ENCODE results near the gene INPP4B. TPM values are rescaled to one million over a fixed set of nuclear protein-coding genes. Genes with fewer than 3 reads are reported as not detected.

INPP4B gene
- total RNA-seq, 2 experiments from 2014 or later: 35.4 to 43.0 TPM

DNA sequence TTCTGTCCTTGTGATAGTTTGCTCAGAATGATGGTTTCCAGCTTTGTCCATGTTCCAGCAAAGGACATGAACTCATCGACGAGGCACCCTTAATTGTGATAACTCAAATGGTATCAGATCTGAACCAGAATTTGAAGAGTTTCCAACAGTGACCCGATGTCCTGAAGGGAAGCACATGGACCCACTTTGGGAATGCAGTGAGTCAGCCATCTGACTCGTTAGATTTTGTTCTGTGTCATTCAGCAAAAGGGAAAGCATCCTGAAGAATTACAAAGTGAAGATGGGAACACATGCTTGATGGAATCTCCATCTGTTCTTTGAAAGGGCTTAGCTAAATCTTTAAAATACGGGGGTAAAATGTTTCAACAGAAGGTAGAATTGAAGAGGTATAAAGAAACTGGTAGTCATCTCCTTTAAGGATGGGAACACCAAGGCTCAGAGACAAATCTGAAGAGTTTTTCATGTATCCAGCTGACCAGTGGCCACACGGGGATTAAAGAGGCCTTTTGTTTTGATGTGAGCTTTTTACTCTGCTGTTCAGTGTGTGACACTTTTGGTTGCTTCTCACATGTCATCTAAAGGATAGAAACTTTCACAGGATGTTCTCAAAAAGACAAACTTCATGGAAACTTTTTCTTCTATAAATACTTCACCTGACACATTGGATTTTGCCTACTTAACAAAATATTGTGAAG, 393.8 kb downstream of the INPP4B start:
- Mint-ChIP-seq H3K4me3 (no peak overlapping the region), H3K27ac (no peak overlapping the region), H3K9me3 (peaks cover 4% of the 10 kb centered on the region), H3K4me1 (no peaks in the 10 kb centered on the region), H3K27me3 (no peaks in the 10 kb centered on the region), H3K36me3 (peaks cover 4% of the 10 kb centered on the region)
- ATAC-seq (ENCODE audit: low read depth) (no peak), DNase-seq (no peak)
- POLR2A ChIA-PET: interaction anchor here (0.6 kb wide), 1 partner anchor 53 kb away, joined by 5 read pairs; no protein-coding TSS in a partner anchor

DNA sequence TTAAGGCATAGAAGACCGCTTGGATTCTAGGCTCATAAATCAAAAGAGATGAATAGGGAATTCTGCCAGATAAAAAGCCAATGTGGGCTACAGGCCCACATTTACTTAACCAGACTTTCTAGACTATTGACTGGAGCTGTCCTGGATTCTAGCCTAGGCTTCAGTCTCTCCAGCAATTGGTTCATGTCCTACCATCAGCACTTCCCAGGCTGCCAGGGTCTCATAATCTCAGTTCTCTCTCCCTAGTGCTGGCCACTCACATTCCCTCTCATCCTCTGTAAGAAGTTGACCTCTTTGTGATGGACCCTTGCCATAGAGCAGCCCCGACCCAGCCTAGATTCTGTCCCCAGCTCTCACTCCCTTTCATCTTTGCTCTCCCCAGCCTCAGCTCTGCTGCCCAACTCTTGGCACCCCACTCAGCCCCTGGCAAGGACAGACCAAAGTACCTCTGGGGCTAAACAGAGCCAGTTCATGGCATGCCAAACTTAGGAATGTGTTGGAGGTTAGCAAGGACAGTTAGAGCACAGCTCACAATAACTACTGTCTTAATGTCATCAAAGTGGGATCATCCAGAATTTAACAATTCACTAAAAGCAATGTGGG, 396.2 kb downstream of the INPP4B start:
- H3K4me1 Mint-ChIP-seq: peaks cover 3% of the 10 kb centered on the region
- no peak overlapping the region for H3K4me3 Mint-ChIP-seq
- no peaks in the 10 kb centered on the region for H3K27me3 Mint-ChIP-seq
- POLR2A ChIA-PET: no interaction called here
- H3K36me3 Mint-ChIP-seq: peaks cover 1% of the 10 kb centered on the region
- DNase-seq (no peak), ATAC-seq (ENCODE audit: low read depth) (no peak)
- no peaks in the 10 kb centered on the region for H3K9me3 Mint-ChIP-seq
- H3K27ac Mint-ChIP-seq: no peak overlapping the region

DNA sequence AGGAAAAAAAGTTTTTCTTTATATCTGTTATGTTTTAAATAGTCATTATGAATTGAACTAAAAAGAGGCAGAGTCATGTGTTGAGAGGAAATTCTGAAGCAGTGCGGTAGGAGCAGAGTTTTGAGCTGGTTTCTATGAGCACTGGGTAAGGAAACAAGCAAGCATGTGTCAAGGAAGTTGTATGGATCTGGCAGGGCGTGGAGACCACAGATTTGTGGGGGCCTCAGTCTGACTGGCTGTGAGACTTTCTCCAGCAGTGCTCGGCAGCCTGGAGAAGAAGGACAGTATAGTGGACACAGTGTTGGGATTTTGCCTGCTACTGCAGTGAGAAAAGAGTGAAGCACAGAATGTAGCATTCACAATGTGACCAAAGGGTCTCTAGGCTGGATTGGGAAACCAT, 399.1 kb downstream of the INPP4B start:
- Mint-ChIP-seq H3K27ac (no peak overlapping the region), H3K9me3 (no peaks in the 10 kb centered on the region), H3K36me3 (peaks cover 3% of the 10 kb centered on the region), H3K4me1 (peaks cover 3% of the 10 kb centered on the region), H3K27me3 (no peaks in the 10 kb centered on the region), H3K4me3 (no peak overlapping the region)
- POLR2A ChIA-PET: no interaction called here
- ATAC-seq (ENCODE audit: low read depth): no peak
- DNase-seq: no peak

DNA sequence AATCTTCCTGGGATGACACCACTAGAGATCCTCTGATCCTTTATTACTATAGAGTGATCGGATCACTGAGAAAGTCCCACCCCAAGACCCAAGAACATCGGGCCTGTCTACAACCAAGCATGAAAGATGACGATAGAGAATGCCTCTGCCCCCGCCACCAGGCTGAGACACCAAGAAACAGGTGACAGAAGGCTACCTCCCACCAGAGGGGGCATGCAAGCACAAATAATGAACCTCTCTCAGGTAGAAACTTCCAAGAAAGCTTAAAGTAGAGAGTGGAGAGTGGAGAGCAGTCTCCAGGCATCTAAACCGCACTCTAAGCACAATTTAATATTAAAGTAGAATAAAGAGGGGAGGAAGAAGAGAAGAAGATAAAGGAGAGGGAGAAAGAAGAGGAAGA, 402.6 kb downstream of the INPP4B start:
- H3K4me3 Mint-ChIP-seq: no peak overlapping the region
- H3K27ac Mint-ChIP-seq: no peak overlapping the region
- H3K36me3 Mint-ChIP-seq: peaks cover 1% of the 10 kb centered on the region
- H3K9me3 Mint-ChIP-seq: peaks cover 2% of the 10 kb centered on the region
- H3K27me3 Mint-ChIP-seq: no peaks in the 10 kb centered on the region
- H3K4me1 Mint-ChIP-seq: peaks cover 3% of the 10 kb centered on the region
- POLR2A ChIA-PET: no interaction called here
- ATAC-seq (ENCODE audit: low read depth): no peak
- DNase-seq: no peak

DNA sequence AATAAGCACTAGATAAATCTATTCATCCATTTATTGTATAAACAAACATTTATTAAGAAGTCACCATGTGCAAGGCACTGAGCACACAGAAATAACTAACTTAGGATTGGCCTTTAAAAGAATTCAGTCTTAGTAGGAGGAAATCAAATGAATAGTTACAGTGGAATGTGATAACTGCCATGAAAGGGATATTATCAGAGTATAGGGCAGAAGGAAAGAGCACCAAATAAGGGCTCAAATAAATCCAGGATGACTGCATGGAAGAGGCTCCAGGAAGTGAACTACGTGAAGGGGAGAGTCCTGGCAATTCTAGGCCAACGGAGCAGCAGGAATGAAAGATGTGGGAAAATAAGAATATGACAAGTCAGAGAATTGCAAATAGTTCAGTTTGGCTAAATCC, 406.0 kb downstream of the INPP4B start:
- POLR2A ChIA-PET: no interaction called here
- Mint-ChIP-seq H3K9me3 (peaks cover 4% of the 10 kb centered on the region), H3K27ac (no peak overlapping the region), H3K4me1 (no peaks in the 10 kb centered on the region), H3K36me3 (peaks cover 3% of the 10 kb centered on the region), H3K4me3 (no peak overlapping the region), H3K27me3 (no peaks in the 10 kb centered on the region)
- DNase-seq (no peak), ATAC-seq (ENCODE audit: low read depth) (no peak)

DNA sequence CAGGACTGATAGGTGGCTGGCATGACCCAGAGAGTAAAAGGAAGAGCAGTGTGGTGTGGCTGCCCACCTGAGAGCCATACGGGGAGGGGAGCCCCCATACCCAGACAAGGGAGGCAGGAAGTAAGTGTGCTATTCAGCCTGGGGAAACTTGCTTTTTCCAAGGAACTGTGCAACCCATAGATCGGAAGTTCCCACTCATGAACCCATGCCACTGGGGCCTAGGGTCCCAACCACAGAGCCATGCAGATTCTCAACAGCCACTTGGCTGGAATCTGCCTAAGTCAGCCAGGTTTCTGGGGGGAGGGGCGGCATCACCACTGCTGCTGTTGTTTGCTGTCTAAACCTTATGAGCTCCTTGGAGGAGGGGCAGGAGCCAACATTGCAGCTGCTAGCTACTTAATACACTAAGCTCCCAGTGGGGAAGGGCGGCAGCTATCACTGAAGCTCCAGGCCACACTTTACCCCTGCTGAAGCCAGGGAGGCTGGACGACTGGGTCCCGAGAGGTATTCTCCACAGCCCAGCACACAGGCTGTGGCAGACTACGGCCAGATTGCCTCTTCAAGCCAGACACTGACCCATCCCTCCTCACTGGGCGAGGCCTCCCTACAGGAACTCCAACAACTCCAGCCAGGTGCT, 410.4 kb downstream of the INPP4B start:
- ATAC-seq (ENCODE audit: low read depth): no peak
- Mint-ChIP-seq H3K4me3 (no peak overlapping the region), H3K27ac (no peak overlapping the region), H3K36me3 (peaks cover 6% of the 10 kb centered on the region), H3K4me1 (peaks cover 3% of the 10 kb centered on the region), H3K9me3 (peaks cover 2% of the 10 kb centered on the region), H3K27me3 (no peaks in the 10 kb centered on the region)
- DNase-seq: no peak
- POLR2A ChIA-PET: no interaction called here

DNA sequence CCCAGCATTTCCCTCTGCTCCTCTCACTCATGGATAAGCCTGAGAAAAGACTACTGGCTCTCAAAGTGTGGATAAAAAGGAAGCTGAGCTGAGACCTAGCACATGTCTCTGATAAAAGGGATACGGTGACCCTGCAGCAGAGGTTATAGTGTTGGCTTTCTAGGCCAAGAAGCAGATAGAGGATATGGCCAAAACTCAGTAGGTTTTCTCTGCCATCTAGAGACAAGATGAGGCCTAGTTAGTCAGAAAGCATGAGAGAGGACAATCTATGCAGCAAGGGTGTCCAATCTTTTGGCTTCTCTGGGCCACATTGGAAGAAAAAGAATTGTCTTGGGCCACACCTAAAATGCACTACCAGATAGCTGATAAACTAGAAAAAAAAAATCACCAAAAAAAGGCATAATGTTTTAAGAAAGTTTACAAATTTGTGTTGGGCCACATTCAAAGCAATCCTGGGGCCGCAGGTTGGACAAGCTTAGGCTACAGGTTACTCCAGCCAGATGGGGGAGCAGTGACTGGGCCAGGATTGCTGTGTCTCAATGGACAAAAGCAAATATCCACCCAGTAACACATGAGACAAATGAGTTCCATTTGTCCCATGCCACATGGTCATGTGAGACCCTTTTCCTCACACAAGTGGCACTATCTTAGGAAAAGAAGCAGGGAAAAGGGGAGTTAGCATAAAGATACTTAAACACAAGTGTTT, 411.4 kb downstream of the INPP4B start:
- ATAC-seq (ENCODE audit: low read depth) (peak; percentile 42), DNase-seq (no peak)
- peaks cover 3% of the 10 kb centered on the region for H3K4me1 Mint-ChIP-seq
- H3K27ac Mint-ChIP-seq: no peak overlapping the region
- no peaks in the 10 kb centered on the region for H3K27me3 Mint-ChIP-seq
- POLR2A ChIA-PET: no interaction called here
- H3K9me3 Mint-ChIP-seq: peaks cover 2% of the 10 kb centered on the region
- H3K36me3 Mint-ChIP-seq: peaks cover 7% of the 10 kb centered on the region
- H3K4me3 Mint-ChIP-seq: no peak overlapping the region

DNA sequence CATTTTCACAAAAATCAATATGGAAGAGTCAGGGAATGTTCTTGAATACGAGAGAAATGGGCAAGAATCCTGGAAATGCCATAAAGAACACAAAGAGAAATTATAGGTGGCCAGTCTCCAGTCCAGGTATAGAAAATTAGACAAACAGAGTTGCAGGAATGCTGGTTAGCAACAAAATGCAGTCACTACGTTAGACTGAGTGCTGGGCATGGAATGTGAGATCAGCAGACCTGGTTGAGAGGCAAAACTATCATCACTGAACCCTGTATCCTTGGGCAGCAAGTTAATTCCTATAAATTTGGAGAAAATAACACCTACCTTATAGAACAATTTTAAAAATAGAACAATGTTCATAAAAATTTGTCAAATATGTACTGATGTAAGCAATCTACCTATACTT, 417.4 kb downstream of the INPP4B start:
- Mint-ChIP-seq H3K27me3 (no peaks in the 10 kb centered on the region), H3K36me3 (peaks cover 1% of the 10 kb centered on the region), H3K4me1 (no peaks in the 10 kb centered on the region), H3K9me3 (peaks cover 5% of the 10 kb centered on the region), H3K27ac (no peak overlapping the region), H3K4me3 (no peak overlapping the region)
- no peak for ATAC-seq (ENCODE audit: low read depth)
- no peak for DNase-seq
- POLR2A ChIA-PET: no interaction called here

DNA sequence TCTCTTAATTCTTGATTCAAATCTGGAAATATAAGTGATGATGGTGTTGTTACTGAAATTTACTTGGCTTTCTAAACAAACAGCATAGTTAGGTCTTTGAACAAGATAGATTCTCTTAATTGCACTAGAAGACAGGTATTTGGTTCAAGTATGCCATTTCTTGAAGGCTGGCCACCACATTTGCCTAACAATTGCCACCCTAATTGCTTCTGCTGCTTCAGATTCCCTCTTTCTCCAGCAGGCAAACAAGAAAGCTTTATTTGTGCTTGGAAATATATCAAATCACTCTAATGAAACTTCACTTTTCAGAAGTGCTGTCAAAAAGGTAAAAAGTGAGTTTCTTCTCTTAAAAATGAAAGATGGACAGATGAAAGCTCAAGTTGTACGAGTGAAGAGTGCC, 418.6 kb downstream of the INPP4B start:
- POLR2A ChIA-PET: no interaction called here
- no peak for DNase-seq
- ATAC-seq (ENCODE audit: low read depth): no peak
- H3K4me1 Mint-ChIP-seq: no peaks in the 10 kb centered on the region
- H3K4me3 Mint-ChIP-seq: no peak overlapping the region
- H3K9me3 Mint-ChIP-seq: peaks cover 5% of the 10 kb centered on the region
- H3K27ac Mint-ChIP-seq: no peak overlapping the region
- peaks cover 1% of the 10 kb centered on the region for H3K36me3 Mint-ChIP-seq
- no peaks in the 10 kb centered on the region for H3K27me3 Mint-ChIP-seq

DNA sequence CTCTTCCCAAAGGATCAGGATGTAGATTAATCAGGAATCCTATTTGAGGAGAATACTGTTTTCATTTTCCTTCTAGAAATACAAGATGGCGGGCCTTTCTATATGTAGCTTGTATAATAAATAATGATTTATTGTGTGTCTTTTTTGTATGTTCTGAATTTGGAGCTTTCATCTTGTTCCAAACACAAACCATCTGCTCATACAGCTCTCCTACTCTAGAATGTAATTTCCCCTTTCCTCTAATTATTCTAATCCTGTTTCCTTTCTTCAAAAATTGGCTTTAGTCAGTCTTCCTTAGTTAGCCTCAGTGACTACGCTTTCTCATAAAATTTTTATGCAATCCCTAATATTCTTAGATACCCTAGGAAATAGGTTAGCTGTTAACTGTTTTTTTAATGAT, 422.2 kb downstream of the INPP4B start:
- no peak overlapping the region for H3K27ac Mint-ChIP-seq

DNA sequence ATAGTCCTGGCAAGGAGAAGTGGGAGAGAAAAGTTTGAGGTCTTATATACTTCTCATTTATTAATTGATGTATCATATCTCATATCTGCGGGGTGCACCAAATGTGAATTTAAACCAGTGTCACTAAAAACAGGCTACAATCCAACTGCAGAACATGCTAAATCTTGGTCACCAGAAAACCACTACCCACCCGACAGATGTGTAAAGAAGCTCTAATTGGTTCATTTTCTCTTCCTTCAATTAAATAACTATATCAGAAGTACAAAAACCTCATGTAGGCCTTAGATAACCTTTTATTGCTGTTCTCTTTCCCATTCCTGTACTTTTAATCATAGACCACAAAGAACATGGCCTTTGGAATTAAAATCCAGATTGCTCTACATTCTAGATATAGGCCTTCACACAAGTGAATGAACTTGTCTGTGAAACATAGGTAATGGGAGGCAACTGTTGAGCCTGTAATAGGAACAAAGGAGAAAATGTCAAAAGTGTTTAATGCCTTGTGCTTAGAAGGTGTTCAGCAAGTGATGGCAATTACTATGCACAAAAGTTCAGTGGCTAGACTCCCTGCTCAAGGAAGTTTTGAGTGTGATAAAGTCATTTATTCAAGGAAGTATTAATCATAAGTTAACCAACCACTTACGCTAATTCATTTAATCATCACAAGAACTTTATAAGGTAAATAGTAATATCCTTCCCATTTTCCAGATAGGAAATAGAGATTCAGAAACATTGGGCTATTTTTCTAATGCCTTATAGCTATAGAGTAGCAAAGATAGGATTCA, 425.6 kb downstream of the INPP4B start:
- POLR2A ChIA-PET: interaction anchor here (0.5 kb wide), 1 partner anchor 14 kb away, joined by 3 read pairs; no protein-coding TSS in a partner anchor
- Mint-ChIP-seq H3K4me1 (peaks cover 15% of the 10 kb centered on the region), H3K27ac (no peak overlapping the region), H3K4me3 (no peak overlapping the region), H3K36me3 (peaks cover 8% of the 10 kb centered on the region), H3K9me3 (peaks cover 2% of the 10 kb centered on the region), H3K27me3 (no peaks in the 10 kb centered on the region)
- ATAC-seq (ENCODE audit: low read depth) (no peak), DNase-seq (no peak)

More for the DNA sequence above, 422.2 kb downstream of the INPP4B start:
- H3K9me3 Mint-ChIP-seq: peaks cover 5% of the 10 kb centered on the region
- peaks cover 4% of the 10 kb centered on the region for H3K36me3 Mint-ChIP-seq
- no peak overlapping the region for H3K4me3 Mint-ChIP-seq
- POLR2A ChIA-PET: no interaction called here
- DNase-seq (no peak), ATAC-seq (ENCODE audit: low read depth) (no peak)
- no peaks in the 10 kb centered on the region for H3K27me3 Mint-ChIP-seq
- H3K4me1 Mint-ChIP-seq: no peaks in the 10 kb centered on the region

DNA sequence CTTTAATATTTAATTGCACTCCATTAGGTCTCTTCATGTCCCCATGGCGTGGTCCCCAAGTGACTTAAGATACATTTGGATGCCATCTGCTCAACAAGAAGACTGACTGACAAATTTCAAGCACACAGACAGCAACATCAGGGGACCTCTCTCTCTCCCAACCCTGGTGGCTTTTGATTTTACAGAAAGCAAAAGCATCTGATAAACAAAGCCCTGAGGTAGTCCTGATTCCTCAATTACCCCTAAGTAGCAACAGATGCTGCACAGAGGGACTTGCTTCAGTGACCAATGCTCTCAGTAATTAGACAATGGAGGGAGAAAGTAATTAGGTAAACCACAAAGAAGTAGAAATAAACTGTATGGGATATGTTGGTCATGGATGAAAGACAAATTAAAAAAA, 426.4 kb downstream of the INPP4B start:
- ATAC-seq (ENCODE audit: low read depth): no peak
- DNase-seq: no peak
- Mint-ChIP-seq H3K36me3 (peaks cover 9% of the 10 kb centered on the region), H3K4me1 (peaks cover 16% of the 10 kb centered on the region), H3K4me3 (no peak overlapping the region), H3K9me3 (peaks cover 5% of the 10 kb centered on the region), H3K27me3 (no peaks in the 10 kb centered on the region), H3K27ac (no peak overlapping the region)
- POLR2A ChIA-PET: no interaction called here

DNA sequence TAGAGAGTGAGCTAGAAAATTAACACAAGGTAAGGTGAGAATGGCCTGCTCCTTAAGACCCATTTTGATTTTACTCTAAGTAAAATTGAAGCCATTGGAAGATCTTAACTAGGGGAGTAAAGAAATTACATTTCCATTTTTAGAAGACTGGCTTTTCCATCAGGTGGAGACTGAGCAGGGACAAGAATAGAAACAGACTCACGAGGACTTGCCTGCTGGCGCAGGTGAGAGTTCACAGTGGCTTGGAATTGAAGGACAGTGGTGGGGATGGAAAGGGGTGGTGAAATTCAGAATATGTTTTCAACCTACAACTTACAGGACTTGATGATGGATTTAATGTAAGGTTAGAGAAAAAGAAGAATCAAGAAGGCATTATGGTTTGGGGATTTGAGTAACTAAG, 427.4 kb downstream of the INPP4B start:
- H3K4me1 Mint-ChIP-seq: peaks cover 18% of the 10 kb centered on the region
- H3K27ac Mint-ChIP-seq: no peak overlapping the region
- H3K9me3 Mint-ChIP-seq: peaks cover 3% of the 10 kb centered on the region
- POLR2A ChIA-PET: no interaction called here
- peaks cover 9% of the 10 kb centered on the region for H3K36me3 Mint-ChIP-seq
- ATAC-seq (ENCODE audit: low read depth) (no peak), DNase-seq (no peak)
- no peak overlapping the region for H3K4me3 Mint-ChIP-seq
- H3K27me3 Mint-ChIP-seq: no peaks in the 10 kb centered on the region

All from activated naive CD8-positive, alpha-beta T cell treated with anti-CD3 and anti-CD28 coated beads, Interleukin-2, amount 10 ng/mL, durations not matched to agents 7 days and 5 days (primary cell).